Testis (tissue), 3 donors: ENCODE measurements around the gene GREB1. TPM values are rescaled to one million over a fixed set of nuclear protein-coding genes. Genes with fewer than 3 reads are reported as not detected.

Experiments
- DNase-seq: peaks from one replicate; pipeline ENCODE4 v3.0.0-alpha.2; 2019
- H3K27ac ChIP-seq, 2 donors: fragments of 200-600 bp; sonication (generic); one replicate each; pipeline ENCODE4 v1.5.1; 2019
- H3K27me3 ChIP-seq: fragments of 200-600 bp; sonication (generic); one replicate; pipeline ENCODE4 v1.5.1; 2019
- H3K36me3 ChIP-seq: fragments of 200-600 bp; sonication (generic); one replicate; pipeline ENCODE4 v1.5.1; 2017; ENCODE audit warnings: low read depth; ENCODE audit errors: missing control alignments
- H3K4me1 ChIP-seq: fragments of 200-600 bp; sonication (generic); one replicate; pipeline ENCODE4 v1.5.1; 2019
- H3K4me3 ChIP-seq, 2 donors: fragments of 200-600 bp; sonication (generic); one replicate each; pipeline ENCODE4 v1.5.1; 2017 to 2019
- H3K9me3 ChIP-seq: fragments of 200-600 bp; sonication (generic); one replicate; pipeline ENCODE4 v1.5.1; 2017
- POLR2A ChIP-seq: fragments of 450-650 bp; IDR thresholded peaks from one replicate; pipeline ENCODE4 v1.6.1; 2017; ENCODE audit warnings: antibody characterized with exemption, mild to moderate bottlenecking, moderate library complexity
- WGBS, 2 donors: methylation state at CpG; one replicate each; pipeline ENCODE4 v1.1.5; 2018; 5-methylcytosine and 5-hydroxymethylcytosine counted together
- intact Hi-C: fragments of 100-400 bp; cut with DNase I; formaldehyde crosslinking; loops from one replicate; pipeline ENCODE4 v1.15.1; 2023; ENCODE audit warnings: low total_unique reads
- polyA plus RNA-seq: library from polyadenylated mRNA; stranded (reverse); fragments of 350-450 nt; fragmentation: Illumina TruSeq; extraction: RNeasy Lipid Tissue Mini Kit (QIAGEN cat#74804); gene quantifications from one replicate; pipeline ENCODE4 v1.2.3, GENCODE V29; 2014; ENCODE audit warnings: low read depth, low replicate concordance; ENCODE audit not compliant: insufficient read depth
- total RNA-seq, 2 donors: library from RNA; depleted of rRNA; stranded (reverse); fragments of >200 nt; gene quantifications; one replicate each; pipeline ENCODE4 v1.2.3, GENCODE V29; 2016
- TF ChIP-seq, protein P1 (sequence below), 3 experiments: fragments of 450-650 bp in 2 of 3; fragments of 200-600 bp in 1 of 3; sonication (generic) in 1 of 3; IDR thresholded peaks; one replicate each; pipeline ENCODE4 v1.5.1; 2016 to 2019; ENCODE audit warnings: antibody characterized with exemption in 3 of 3, mild to moderate bottlenecking in 2 of 3, moderate library complexity in 1 of 3

Gene GREB1
- total and polyA plus RNA-seq, 3 donors from 2014 or later = 29.8 to 136 (median 91.0) TPM

DNA sequence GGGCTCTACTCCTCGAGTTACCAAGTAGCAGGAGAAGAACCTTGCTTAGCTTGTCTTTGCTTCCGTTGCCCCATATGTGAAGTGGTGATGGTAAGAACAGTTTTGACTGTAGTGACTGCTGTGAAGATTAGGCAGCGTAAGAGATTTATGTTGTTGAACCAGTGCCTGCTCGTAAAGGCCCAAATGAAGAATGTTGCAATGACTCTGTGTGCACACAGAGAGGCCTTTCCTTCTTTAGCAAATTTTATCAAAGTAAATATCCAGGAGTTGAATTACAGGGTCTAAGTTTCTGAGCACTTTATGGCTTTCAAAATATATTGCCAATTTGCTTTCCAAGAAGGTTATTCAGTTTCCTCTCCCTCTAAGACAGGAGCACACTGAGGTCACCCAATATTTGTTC is 121.7 kb downstream of the GREB1 start:
- WGBS, 2 donors = 85 to 94% methylated on average over 4 of the region's 4 CpGs
- H3K9me3 ChIP-seq = no peaks in the 10 kb centered on the region
- DNase-seq = no peak
- no peak overlapping the region for H3K4me3 ChIP-seq
- H3K27me3 ChIP-seq = no peaks in the 10 kb centered on the region
- no peak for TF ChIP-seq POLR2A
- TF ChIP-seq, protein P1, sequence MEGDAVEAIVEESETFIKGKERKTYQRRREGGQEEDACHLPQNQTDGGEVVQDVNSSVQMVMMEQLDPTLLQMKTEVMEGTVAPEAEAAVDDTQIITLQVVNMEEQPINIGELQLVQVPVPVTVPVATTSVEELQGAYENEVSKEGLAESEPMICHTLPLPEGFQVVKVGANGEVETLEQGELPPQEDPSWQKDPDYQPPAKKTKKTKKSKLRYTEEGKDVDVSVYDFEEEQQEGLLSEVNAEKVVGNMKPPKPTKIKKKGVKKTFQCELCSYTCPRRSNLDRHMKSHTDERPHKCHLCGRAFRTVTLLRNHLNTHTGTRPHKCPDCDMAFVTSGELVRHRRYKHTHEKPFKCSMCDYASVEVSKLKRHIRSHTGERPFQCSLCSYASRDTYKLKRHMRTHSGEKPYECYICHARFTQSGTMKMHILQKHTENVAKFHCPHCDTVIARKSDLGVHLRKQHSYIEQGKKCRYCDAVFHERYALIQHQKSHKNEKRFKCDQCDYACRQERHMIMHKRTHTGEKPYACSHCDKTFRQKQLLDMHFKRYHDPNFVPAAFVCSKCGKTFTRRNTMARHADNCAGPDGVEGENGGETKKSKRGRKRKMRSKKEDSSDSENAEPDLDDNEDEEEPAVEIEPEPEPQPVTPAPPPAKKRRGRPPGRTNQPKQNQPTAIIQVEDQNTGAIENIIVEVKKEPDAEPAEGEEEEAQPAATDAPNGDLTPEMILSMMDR (IDR thresholded peaks at IDR 0.05) = no peak
- H3K36me3 ChIP-seq = no peaks in the 10 kb centered on the region
- no peak overlapping the region for H3K27ac ChIP-seq
- intact Hi-C loops = no loop called here
- peaks cover 4% of the 10 kb centered on the region for H3K4me1 ChIP-seq

DNA sequence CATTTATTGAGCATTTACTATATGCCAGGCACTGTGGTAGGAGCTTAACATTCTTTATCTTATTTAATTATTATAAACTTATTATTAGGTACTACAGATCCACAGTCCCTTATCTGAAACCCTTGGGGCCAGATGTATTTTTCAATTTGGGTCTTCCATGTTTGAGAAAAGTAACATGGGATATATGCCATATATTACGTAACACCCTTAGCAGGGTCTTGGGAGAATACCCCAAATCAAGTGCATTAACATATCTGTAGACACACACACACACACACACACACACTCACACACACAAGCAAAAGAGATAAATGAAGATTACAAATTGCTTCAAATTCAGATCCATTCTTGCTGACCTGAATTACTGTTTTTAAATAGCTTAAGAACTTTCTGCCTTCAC is 122.4 kb downstream of the GREB1 start:
- Histone ChIP-seq H3K9me3 (no peaks in the 10 kb centered on the region), H3K27ac (no peak overlapping the region), H3K4me3 (peak overlapping the region in 1 of 2 donors; percentile 31), H3K36me3 (no peaks in the 10 kb centered on the region), H3K4me1 (peaks cover 4% of the 10 kb centered on the region), H3K27me3 (no peaks in the 10 kb centered on the region)
- WGBS, 2 donors = 86 to 100% methylated on average over 1 of the region's 1 CpG
- TF ChIP-seq, protein P1 (IDR thresholded peaks at IDR 0.05) = no peak
- no peak for TF ChIP-seq POLR2A
- intact Hi-C loops = no loop called here
- DNase-seq = no peak

DNA sequence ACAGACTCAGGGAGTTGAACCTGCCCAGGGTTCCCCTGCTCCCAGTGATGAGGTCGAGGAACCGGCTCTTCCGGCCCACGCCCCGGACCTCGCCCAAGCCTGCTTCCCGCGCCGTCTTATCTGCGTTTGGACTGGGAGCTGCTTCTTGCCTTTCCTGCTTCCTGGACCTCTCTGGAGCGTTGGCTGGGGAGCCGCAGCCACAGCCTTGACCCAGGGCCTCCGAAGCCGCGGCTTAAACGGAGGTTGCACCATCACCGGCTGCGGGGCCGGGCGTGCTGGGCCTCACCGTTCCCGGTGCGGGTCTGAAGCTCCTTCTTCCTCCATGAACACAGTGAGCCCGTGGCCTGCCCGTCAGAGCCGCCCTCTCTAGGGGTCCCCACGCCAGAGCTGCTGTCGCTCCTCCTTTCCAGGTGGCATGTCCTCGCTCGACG is 122.8 kb downstream of the GREB1 start:
- no peaks in the 10 kb centered on the region for H3K27me3 ChIP-seq

DNA sequence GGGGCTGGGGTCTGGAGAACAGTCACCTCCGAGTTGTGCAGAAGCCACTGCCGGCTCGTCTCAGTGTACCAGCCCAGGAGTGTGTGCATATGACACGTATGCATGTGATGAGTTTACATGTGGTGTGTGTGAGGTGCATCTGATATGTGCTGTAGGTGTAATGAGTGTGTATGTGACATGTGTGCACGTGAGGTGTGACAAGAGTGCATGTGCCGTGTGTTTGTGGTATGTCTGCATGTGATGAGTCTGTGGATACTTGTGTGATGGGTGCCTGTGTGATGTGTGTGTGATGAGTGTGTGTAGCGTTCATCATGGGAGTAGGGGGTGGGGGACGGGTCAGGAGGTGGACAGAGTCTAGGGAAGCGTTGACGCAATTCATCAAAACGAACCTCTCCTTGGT is 123.3 kb downstream of the GREB1 start:
- intact Hi-C loops = no loop called here
- peak overlapping the region in 1 of 2 donors; percentile 44 for H3K4me3 ChIP-seq
- no peak overlapping the region for H3K27ac ChIP-seq
- H3K9me3 ChIP-seq = no peaks in the 10 kb centered on the region
- peaks cover 4% of the 10 kb centered on the region for H3K4me1 ChIP-seq
- H3K27me3 ChIP-seq = no peaks in the 10 kb centered on the region
- no peak for TF ChIP-seq POLR2A
- TF ChIP-seq, protein P1 (IDR thresholded peaks at IDR 0.05) = no peak
- DNase-seq = no peak
- H3K36me3 ChIP-seq = no peaks in the 10 kb centered on the region
- 63 to 76% methylated on average over 11 of the region's 11 CpGs for WGBS, 2 donors

More for the DNA sequence above, 122.8 kb downstream of the GREB1 start:
- H3K4me3 ChIP-seq = peak overlapping the region; percentile 31 to 44
- DNase-seq = peak; percentile 54
- no peaks in the 10 kb centered on the region for H3K36me3 ChIP-seq
- no peaks in the 10 kb centered on the region for H3K9me3 ChIP-seq
- H3K4me1 ChIP-seq = peaks cover 4% of the 10 kb centered on the region
- H3K27ac ChIP-seq = no peak overlapping the region
- intact Hi-C loops = no loop called here
- 49 to 58% methylated on average over 24 to 31 of the region's 31 CpGs for WGBS, 2 donors
- TF ChIP-seq, protein P1 (IDR thresholded peaks at IDR 0.05) = no peak
- TF ChIP-seq POLR2A = no peak

DNA sequence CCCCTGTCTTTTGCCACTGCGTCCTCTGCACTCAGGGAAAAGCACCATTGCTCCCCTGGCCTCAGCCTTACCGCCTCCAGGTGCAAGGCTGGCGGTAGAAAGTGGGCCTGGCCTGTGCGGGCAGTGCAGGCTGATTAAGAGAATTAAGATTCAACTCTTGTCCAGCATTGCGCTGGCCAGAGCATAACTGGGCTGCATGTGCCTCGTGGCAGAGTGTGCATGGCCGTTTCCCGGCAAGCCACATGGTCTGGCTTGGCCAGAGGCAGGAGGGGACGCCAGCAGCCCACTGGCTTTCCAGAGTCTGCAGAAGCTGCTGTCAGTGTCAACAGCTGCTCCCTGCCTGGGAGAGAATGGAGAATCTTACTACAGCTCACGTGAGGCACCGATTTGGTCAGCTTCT is 123.8 kb downstream of the GREB1 start:
- no peaks in the 10 kb centered on the region for H3K9me3 ChIP-seq
- no peaks in the 10 kb centered on the region for H3K36me3 ChIP-seq
- H3K27ac ChIP-seq = no peak overlapping the region
- intact Hi-C loops = no loop called here
- no peaks in the 10 kb centered on the region for H3K27me3 ChIP-seq
- 70 to 73% methylated on average over 4 to 11 of the region's 11 CpGs for WGBS, 2 donors
- H3K4me1 ChIP-seq = peaks cover 4% of the 10 kb centered on the region
- DNase-seq = no peak
- no peak overlapping the region for H3K4me3 ChIP-seq
- TF ChIP-seq POLR2A = no peak
- TF ChIP-seq, protein P1 (IDR thresholded peaks at IDR 0.05) = no peak
